GM18498 (cell line): ENCODE measurements around the gene MEA1.

Experiments used
- ATAC-seq: cut with Tn5 transposase; IDR thresholded peaks from one replicate; pipeline ENCODE4 v1.9.1; 2021; ENCODE audit warnings: mild to moderate bottlenecking, moderate library complexity; ENCODE audit not compliant: unreplicated experiment

The MEA1 gene

DNA sequence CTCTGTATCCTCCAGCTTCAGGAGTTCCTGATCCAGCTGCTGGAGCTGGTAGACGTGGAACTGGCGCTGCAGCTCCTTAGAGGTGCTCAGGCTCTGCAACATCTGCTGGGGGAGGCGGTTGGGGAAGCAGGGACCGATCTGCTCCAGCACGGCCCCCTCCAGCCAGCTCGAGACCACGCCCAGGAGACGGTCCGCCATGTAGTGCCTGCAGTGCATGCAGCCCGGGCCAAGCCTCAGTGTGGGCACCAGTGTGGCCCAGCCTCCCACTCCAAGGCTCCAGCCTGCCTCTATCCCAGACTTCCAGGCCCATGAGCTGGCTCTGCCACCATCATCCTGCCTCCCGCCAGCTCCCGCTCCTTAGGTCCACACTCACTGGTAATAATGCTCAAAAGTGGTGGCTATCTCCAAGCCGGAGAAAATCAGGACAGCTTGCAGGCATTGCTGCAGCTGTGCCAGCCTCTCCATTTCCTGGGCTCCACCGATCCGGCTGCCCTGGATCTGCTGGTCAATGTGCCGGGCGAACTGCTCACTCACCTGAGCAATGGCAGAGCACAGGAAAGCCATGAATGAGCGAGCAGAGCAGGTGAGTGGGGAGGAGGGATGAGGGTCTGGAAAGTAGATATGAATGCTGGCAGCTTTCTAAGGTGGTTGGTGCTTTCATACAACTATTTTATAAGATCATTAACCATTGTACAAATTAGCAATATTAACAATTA is 27.0 kb upstream of the MEA1 start:
- ATAC-seq: no peak

DNA sequence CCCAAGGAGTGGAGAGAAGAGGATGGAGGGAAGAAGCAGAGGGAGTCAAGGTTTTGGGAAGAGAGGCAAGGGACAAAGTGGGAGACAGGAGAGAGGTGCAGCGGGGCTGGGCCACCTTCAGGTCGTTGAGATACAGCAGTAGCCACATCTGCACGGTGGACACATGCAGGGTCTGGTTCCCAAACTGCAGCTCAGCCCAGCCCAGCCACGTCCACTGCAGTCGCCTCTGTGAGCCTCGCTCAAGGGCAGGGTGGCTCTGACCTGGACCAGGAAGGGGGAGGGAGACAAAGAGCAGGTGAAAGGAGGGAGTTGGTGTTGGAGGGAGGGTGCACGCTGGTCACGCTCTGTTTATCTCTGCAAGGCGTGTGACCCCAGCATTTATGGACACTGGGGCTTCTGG is 25.0 kb upstream of the MEA1 start:
- ATAC-seq: no peak

DNA sequence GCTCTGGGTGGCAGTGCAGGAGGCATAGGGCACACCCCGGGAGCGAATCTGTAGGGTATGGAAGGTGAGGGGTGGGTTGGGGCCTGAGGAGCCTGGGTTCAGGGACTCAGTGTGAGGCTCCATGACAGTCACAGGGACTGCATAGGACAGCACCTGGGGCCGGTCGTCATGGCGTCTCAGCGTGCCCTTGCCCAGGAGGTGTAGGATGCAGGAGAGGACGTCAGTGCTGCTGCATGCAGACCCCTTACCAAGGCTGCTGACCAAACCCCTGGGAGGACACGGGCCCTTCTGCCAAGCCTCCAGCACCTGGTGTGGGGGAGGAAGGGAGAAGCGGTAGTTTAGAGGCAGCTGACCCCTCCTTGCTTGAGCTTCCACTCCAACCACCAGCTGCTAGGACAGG is 24.0 kb upstream of the MEA1 start:
- no peak for ATAC-seq

DNA sequence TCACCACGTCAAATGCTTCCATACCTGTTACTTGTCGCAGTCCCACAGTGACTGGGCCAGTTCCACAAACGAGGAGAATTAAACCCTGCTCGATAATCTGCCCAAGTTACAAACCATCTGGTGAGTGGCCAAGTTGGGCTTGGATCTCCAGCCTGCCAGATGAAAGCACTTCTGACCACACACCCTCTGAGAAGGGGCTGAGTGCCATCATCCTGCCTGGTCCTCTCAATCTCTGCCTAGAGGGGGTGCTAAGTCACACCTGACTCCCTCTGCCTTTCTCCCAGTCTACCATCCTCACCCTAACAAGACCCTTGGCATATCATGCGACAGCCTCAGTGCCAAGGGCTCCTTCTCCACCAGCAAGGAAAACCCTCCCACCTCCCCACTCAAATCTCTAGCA is 23.5 kb upstream of the MEA1 start:
- no peak for ATAC-seq

DNA sequence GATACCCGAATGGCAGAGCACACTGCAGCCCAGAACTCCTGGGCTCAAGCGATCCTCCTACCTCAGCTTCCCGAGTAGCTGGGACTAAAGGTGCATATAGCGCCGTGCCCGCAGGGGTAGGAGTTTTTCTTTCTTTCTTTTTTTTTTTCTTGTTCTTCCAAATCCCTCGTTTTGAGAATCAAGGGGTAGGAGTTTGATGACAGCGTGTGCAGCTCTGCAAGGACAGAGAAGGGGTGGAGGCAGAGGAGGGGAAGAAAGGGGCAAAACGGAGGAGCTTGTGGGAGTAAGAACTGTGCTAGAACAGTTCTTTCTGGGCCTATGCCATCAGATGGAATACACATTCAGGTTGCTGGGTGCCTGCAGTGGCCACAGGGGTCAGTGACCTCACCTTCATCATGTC is 23.0 kb upstream of the MEA1 start:
- no peak for ATAC-seq

DNA sequence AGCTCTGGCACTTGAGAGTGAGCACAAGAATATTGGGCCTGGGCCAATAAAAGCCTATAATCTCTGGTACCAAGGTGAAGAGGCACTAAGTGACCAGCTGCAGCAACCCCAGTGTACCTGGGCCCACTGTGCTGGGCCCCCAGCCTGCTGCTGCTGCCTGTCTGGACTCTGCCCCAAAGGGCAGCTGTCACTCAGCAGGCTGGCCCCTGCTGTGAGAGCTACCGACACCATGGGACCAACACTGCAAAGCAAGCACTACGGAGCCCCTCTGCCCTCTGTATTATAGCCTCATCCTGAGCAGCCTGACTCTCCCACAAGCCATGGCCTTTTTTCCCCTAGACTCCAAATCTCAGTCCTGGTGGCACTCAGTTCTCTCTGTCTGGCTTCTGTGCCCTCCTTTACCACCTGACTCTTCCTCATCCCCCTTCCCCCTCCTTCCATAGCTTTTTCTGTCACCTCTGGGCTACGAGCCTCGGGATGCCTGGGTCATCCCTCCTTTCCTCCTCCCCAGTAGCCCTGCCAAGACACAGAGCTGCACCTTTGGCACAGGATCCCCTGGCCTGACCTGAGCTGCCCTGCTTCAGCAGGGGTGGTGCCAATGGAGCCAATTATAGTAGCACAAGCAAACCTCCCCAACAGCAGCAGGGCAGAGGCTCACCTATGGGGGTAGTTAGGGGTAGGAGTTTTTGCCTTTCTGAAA is 21.9 kb upstream of the MEA1 start:
- no peak for ATAC-seq

DNA sequence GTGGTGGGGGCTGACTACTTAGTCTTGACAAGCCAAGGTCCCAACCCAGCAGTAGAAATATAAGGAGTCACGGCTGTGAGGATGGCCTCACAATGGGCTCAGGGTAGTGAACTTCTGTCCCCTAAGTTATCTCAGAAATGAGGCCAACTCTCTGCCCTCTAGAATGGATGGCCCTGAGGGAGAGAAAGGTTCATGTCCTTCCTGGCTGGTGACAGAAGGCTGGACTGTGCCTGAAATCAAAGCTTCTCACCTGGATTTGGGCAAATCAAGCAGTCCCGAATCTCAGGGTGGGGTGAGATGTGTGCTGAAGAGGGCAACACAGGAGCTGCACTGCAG is 20.4 kb upstream of the MEA1 start:
- no peak for ATAC-seq

DNA sequence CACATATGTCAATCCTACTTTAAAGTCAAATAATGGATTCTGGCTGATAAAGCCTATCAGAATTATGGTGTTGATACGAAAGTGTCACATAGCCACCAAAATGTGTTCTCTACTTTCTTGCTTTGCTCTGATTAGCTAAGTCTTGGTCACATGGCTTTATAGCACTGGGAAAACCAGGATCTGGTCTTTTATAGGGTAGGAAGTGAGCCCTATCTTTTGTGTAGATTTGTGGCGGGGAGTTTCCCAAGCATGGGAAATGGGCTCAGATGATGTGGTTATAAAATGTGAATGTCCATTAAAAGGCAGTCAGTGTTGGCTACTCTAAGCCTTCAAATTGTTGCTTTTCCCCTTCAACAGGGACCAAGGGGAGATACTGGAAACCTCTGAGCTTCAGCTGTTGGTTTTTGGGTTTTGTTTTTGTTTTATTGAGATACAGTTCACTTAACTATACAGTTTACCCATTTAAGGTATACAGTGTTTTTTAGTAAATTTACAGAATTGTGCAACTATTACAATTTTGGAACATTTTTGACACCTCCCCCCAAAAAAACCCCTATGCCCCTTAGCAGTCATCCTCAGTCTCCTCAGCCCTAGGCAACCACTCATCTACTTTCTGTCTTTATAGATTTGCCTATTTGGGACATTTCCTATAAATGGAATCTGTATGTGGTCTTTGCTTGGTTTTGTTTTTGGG is 19.9 kb upstream of the MEA1 start:
- no peak for ATAC-seq

DNA sequence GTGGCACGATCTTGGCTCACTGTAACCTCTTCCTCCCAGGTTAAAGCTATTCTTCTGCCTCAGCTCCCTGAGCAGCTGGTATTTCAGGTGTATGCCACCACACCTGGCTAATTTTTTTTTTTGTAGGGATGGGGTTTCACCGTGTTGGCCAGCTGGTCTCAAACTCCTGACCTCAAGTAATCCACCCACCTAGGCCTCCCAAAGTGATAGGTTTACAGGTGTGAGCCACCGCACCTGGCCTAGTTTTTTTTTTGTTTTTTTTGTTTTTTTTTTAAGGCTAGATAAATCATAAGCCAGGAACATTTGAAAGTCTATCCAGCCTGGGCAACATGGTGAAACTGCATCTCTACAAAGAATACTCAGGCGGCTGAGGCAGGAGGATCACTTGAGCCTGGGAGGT is 18.6 kb upstream of the MEA1 start:
- ATAC-seq: no peak

DNA sequence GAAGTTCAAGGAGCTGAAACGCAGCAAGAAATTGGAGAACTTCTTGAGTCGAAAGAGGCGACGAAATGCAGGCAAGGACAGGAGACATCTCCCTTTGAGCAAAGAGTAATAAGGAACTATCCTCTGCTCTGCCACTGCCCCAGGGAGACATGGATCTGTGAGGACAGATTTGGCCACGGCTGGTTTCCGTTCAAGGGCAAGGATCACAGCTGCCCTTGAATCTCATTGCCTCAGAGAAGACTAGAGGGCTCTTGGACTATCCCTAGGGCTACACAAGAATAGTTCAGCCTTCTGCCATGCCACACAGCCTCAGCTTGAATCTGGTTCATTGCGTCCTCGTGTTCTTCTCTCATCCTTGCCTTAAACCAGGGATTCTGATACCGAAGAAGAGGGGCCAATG is 15.4 kb upstream of the MEA1 start:
- no peak for ATAC-seq

DNA sequence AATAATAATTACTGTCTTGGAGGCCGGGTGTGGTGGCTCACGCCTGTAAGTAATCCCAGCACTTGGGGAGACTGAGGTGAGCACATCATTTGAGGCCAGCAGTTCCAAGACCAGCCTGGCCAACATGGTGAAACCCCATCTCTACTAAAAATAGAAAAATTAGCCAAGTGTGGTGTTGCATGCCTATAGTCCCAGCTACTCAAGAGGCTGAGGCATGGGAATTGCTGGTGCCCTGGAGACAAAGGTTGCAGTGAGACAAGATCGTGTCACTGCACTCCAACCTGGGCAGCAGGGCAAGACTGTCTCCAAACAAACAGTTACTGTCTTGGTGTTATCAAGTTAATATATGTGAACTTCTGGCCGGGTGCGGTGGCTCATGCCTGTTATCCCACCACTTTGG is 12.6 kb upstream of the MEA1 start:
- ATAC-seq: no peak

DNA sequence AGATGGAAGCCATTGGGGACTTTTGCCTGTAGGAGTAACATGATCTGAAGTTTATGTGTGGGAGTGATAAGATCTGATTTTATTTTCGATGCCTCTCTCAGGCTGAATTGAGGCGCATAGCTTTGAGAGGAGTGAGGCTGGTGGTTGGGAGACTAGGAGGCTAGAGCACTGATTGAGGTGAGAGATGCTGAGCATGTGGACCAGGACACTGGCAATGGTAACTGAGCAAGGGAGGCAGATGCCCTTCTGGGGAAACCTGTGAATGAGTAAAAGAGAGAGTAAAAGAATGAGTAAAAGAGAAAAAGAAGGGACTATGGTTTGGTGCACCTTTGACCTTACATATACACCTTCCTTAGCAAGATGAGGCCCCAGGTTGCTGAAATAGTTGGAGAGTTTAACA is 10.7 kb upstream of the MEA1 start:
- no peak for ATAC-seq

DNA sequence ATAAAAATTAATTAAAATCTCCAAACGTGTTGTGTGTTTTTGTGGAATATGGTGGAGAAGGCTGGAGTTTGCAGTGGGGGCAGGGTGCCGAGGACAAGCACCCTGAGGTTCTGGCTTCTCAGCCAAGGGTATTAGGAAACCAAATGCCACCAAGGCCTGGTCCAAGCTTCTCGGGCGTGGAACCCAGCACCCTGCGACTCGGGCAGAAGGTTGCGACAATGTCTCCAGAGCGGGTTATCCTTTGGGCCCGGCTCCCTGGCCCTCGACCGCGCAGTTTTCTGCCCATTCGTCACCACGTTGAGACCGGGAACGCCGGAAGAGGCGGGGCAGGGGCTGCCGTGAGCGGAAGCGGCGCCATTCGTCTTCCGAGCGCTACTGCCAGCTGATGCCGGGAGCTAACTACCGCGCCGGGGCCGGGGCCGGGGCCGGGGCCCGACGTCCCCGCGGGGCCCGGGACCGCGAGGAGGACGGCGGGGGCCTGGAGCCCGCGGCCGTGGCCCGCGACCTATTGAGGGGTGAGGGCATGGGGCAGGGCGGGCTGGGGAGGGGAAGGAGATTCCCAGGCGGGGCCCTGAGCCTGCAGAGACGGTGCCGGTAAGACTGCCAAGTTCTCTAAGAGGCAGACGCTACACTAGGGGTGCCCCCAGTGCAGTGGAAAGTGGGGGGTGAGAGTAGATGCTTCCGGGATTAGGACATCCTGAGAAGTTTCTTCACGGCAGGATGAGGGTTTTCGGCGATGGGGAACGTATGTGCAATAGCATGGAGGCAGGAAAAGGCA is 7.7 kb upstream of the MEA1 start, which contains the start of gene RRP36:
Gene RRP36 (plus strand): TSS at position 354 of the 778 bp plus-strand sequence. CDS start 32 bp downstream, at position 386.
- ATAC-seq: peak; percentile 89

DNA sequence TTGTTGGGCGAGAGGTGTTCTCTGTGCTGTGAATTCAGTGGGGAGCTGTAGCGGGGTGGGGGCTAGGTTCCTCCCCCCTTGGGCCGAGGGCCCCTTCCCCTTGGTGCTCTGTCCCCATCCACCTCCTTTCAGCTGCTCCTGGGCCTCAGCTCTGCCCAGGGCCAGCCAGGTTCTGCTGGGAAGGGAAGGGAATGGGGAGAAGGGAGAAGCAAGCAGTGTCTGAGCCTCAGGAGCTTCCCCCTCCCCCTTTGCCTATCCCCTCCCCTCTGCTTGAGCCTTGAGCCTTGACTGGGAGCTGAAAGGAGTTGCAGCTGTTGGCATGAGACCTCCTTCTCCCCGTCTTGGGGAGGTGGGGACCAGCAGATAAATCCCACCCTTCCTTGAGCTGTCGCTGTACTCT is 7.1 kb upstream of the MEA1 start:
- no peak for ATAC-seq

DNA sequence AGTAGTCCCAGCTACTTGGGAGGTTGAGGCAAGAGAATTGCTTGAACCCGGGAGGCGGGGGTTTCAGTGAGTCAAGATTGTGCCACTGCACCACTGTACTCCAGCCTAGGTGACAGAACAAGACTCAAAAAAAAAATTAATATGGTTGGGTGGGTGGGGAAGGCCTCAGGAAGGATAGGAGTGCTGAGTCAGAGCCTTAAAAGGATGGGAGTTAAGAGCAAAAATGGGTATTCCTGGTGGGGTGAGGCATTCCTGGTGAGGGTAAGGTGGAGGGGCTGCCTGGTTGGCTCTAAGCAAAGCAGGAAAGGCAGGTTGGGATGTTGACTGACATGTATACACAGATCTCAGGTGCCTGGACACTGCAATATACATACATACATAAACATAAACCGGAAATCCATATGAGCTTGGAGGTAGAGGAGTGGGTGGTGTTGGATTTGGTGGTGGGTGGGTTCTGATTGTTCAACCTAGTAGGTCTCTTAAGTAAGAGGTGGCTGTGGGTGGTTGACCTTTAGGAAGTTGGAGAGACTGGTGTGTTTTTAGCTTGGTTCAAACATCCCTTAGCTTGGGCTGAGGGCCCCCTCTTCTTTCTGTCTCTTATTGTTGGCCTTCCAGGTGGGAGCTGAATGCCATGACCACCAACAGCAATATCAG is 6.4 kb upstream of the MEA1 start:
- ATAC-seq: no peak

DNA sequence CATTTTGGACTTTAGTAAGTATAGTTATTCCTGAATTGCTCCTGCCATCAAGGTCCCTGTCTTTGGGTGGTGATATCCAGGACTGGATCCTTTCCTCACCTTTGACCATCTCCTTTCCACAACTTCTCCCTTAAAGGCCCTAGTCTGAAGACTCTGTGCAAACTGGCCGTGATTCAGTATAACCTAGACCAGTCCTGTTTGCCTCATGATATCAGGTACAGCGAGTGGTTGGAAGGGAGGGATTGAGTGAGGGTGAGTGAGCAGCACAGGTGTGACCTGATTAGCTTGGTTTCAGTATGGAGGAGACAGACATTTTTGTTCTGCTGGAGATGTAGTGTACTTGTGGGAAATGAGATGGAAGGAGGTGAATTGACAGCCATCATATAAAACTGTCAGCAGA is 5.4 kb upstream of the MEA1 start:
- ATAC-seq: no peak

DNA sequence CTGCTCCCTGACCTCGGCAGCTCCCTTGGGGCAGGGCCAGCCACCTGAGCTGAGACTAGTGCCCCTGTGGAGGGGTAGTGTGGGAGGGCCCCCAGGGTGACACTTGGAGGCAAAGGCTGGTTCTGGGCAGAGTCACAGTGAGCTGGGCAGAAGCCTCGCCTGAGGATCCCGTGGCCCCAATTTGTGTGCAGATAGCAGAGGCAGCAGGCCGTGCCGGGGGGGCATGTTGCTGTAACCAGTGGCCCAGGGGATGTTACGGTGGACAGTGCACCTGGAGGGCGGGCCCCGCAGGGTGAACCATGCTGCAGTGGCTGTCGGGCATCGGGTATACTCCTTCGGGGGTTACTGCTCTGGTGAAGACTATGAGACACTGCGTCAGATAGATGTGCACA is 3.2 kb upstream of the MEA1 start:
- no peak for ATAC-seq

DNA sequence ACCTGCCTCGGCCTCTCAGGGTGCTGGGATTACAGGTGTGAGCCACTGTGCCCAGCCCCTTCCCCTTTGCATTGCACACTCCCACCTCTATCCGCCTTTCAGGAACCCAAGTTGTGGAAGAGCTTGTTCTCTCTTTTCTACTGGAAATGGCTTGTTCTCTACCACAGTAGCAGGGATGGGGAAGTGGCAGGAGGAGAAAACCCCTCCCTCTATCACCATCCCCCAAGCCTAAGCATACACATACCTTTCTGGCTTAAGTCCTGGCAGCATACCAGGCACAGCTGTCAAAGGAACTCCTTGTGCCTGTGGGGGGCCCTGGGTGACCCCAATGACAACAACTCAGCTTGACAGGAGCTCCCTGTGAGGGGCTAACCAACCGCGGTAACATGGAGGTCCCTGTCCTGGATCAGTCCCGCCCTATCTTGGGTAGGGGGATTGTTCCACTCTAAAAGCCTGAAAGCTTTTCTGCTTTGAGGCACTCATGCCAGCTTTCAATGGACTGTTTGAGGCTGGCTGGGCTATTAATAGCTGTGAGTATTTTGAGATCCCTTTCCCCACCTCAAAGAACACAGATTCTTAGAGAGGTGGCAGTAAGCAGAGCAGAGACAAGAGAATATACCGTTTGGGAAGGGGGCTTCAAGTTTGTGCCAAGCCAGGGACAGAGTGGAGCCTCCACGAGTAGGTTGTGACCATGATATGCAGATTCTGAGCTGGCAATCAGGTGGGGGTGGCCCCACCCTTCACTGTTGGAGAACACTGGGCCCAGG is 2.6 kb upstream of the MEA1 start:
- ATAC-seq: no peak

DNA sequence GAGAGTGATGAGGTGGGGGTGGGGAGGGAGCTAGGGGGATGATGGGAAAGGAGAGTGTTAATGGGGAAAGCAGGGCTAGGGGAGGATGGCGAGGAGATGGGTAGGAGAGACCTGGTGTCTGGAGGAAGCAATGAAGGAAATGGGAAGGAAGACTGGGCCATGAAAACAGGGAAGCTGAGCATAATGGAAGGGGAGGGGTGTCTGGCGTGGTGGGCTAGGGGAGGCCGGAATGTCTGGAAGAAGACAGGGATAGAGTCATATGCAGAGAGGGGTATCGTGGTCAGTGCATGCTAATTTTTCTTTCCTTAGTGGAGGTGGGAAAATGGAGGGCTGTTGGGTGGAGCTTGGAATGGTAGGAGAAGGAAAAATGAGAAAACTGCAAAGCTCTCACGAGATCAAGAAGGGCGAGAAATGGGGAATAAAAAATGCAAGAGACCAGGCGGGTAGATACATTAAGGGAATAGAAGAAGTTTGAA is 726 bp upstream of the MEA1 start:
- no peak for ATAC-seq
